DND-41 (cell line): ENCODE data around the gene LGALS8.
A peak's percentile ranks its signal among the peaks of the same experiment; 100 is the strongest.

Experiments
- ATAC-seq: fragments of 200-7000 bp; cut with Tn5 transposase; 3 replicates; pipeline ENCODE4 v1.9.1; 2021; ENCODE audit warnings: low read depth; ENCODE audit not compliant: insufficient read depth
- DNase-seq: peaks from one replicate; pipeline ENCODE4 v3.0.0-alpha.2; 2020
- H2AFZ ChIP-seq: 2 replicates; pipeline ENCODE4 v1.6.0; 2012; ENCODE audit warnings: low read depth, low read length
- H3K27ac ChIP-seq: 2 replicates; pipeline ENCODE4 v1.5.1; 2012; ENCODE audit warnings: low read length, inconsistent platforms
- H3K27me3 ChIP-seq: fragments of 200-600 bp; sonication (generic); 2 replicates; pipeline ENCODE4 v1.6.0; 2012; ENCODE audit warnings: low read length, mild to moderate bottlenecking, inconsistent platforms; ENCODE audit not compliant: insufficient read depth, poor library complexity
- H3K36me3 ChIP-seq: 2 replicates; pipeline ENCODE4 v1.5.1; 2012; ENCODE audit warnings: low read length, inconsistent platforms; ENCODE audit not compliant: insufficient read depth
- H3K4me1 ChIP-seq: 2 replicates; pipeline ENCODE4 v1.5.1; 2012; ENCODE audit warnings: mild to moderate bottlenecking, low read length; ENCODE audit not compliant: insufficient read depth
- H3K4me2 ChIP-seq: 2 replicates; pipeline ENCODE4 v1.6.0; 2012; ENCODE audit warnings: mild to moderate bottlenecking, moderate library complexity, low read length, inconsistent platforms; ENCODE audit not compliant: insufficient read depth
- H3K4me3 ChIP-seq, 2 experiments: fragments of 200-600 bp in 1 of 2; shearing (Covaris generic) in 1 of 2; 2 replicates each; pipeline ENCODE4 v1.5.1; 2012 to 2016; ENCODE audit warnings: inconsistent platforms in 2 of 2, low read length in 2 of 2, mild to moderate bottlenecking in 2 of 2, low read depth in 1 of 2, moderate library complexity in 1 of 2
- H3K79me2 ChIP-seq: 2 replicates; pipeline ENCODE4 v1.6.0; 2012; ENCODE audit warnings: low read length, inconsistent platforms; ENCODE audit not compliant: insufficient read depth
- H3K9ac ChIP-seq: 2 replicates; pipeline ENCODE4 v1.6.0; 2012; ENCODE audit warnings: low read depth, mild to moderate bottlenecking, inconsistent platforms, low read length, moderate library complexity
- H3K9me3 ChIP-seq: 2 replicates; pipeline ENCODE4 v1.5.1; 2012; ENCODE audit warnings: low read length, moderate library complexity, mild to moderate bottlenecking, inconsistent platforms; ENCODE audit not compliant: insufficient read depth, severe bottlenecking
- H4K20me1 ChIP-seq: 2 replicates; pipeline ENCODE4 v1.6.0; 2012; ENCODE audit warnings: low read length; ENCODE audit not compliant: insufficient read depth
- CTCF ChIP-seq: IDR thresholded peaks from 2 replicates; pipeline ENCODE4 v1.5.1; 2012; ENCODE audit warnings: borderline replicate concordance, low read length, moderate library complexity, mild to moderate bottlenecking; ENCODE audit not compliant: poor library complexity, severe bottlenecking; ENCODE audit errors: extremely low read depth
- EZH2 ChIP-seq: IDR thresholded peaks from 3 replicates; pipeline ENCODE4 v1.6.1; 2012; ENCODE audit warnings: borderline replicate concordance, low read depth, mild to moderate bottlenecking, moderate library complexity, low read length, inconsistent platforms; ENCODE audit not compliant: severe bottlenecking

The LGALS8 gene

GRCh38 chr1:236520445-236521005, 3.3 kb upstream of the LGALS8 start:
- TF ChIP-seq EZH2 = no peak
- TF ChIP-seq CTCF = no peak
- ATAC-seq (no peak), DNase-seq (no peak)
- peaks cover 9% of the 10 kb centered on the region for H3K79me2 ChIP-seq
- no peaks in the 10 kb centered on the region for H3K36me3 ChIP-seq
- H3K27me3 ChIP-seq = no peaks in the 10 kb centered on the region
- no peak overlapping the region for H3K4me2 ChIP-seq
- no peak overlapping the region for H3K27ac ChIP-seq
- no peak overlapping the region for H3K4me3 ChIP-seq
- H2AFZ ChIP-seq = no peak overlapping the region
- H3K4me1 ChIP-seq = peaks cover 16% of the 10 kb centered on the region
- no peaks in the 10 kb centered on the region for H4K20me1 ChIP-seq
- H3K9ac ChIP-seq = no peak overlapping the region
- no peaks in the 10 kb centered on the region for H3K9me3 ChIP-seq

- Histone ChIP-seq H4K20me1 (no peaks in the 10 kb centered on the region), H3K79me2 (peaks cover 9% of the 10 kb centered on the region), H3K9ac (peak overlapping the region; percentile 70), H3K27ac (peak overlapping the region; percentile 67), H3K4me2 (peak overlapping the region; percentile 64), H3K36me3 (peaks cover 16% of the 10 kb centered on the region), H3K4me1 (peaks cover 21% of the 10 kb centered on the region), H3K27me3 (no peaks in the 10 kb centered on the region), H3K4me3 (peak overlapping the region; percentile 66 to 69; a peak in 3 of 4 replicates), H2AFZ (peak overlapping the region; percentile 89), H3K9me3 (no peaks in the 10 kb centered on the region)
- TF ChIP-seq CTCF (no peak), EZH2 (no peak)
- ATAC-seq (no peak), DNase-seq (no peak)
Measured at GRCh38 chr1:236522937-236523703, 662 bp upstream of the LGALS8 start.

- H3K4me1 ChIP-seq = peaks cover 21% of the 10 kb centered on the region
- H3K36me3 ChIP-seq = peaks cover 18% of the 10 kb centered on the region
- peak overlapping the region; percentile 66 to 69 for H3K4me3 ChIP-seq
- ATAC-seq (peak; percentile 86), DNase-seq (peak; percentile 66)
- peak overlapping the region; percentile 89 for H2AFZ ChIP-seq
- peak overlapping the region; percentile 70 for H3K9ac ChIP-seq
- peak overlapping the region; percentile 78 for H3K27ac ChIP-seq
- H3K79me2 ChIP-seq = peaks cover 9% of the 10 kb centered on the region
- no peaks in the 10 kb centered on the region for H3K9me3 ChIP-seq
- no peaks in the 10 kb centered on the region for H3K27me3 ChIP-seq
- TF ChIP-seq CTCF = no peak
- no peak for TF ChIP-seq EZH2
- no peaks in the 10 kb centered on the region for H4K20me1 ChIP-seq
- H3K4me2 ChIP-seq = peak overlapping the region; percentile 64
Measured at GRCh38 chr1:236524142-236524894, 536 bp downstream of the LGALS8 start.
